Measurements from ENCODE around the gene CAMK1D. TPM values are rescaled to one million over a fixed set of nuclear protein-coding genes. Genes with fewer than 3 reads are reported as not detected.

The CAMK1D gene
- total and polyA plus RNA-seq, 2 donors (not counting 3 experiments of a cell fraction or from before 2014, with no cell fraction given), result 0.37 to 4.2 TPM

DNA sequence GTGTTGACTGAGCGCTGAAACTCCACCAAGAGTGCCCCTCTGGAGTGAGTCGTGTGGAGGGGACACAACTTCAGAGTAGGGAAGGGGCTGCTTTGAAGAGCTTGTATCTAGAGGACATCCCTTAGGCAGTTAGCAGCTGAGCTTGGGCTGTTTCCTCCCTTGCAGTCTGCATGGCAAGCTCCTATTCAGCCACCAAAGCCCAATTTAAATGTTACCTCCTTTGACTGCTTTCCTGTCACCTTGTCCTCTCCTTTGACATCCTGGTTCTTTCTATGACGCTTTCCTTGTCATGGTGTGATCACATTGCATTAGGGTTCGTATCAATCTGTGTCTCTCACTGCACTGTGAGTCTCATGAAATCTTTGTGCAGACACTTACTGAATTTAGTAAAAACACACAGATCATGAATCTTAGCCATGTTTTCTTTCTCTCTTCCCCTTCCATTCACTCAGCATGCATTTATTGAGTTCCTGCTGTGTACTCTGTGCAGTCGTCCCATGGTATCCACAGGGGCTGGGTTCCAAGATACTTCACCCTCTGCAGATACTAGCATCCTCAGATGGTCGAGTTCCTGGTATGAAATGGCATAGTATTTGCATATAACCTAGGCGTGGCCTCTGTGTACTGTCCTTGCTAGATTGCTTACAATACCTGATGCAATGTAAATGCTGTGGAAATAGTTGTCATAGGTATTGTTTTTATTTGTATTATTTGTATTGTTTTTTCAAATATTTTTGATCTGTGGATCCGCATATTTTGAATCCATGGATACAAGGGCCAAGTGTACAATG, 423.6 kb downstream of the CAMK1D start:
- FAIRE-seq, result no peak
- CTCF ChIA-PET, result interaction anchor here (1.0 to 1.4 kb wide), 2 partner anchors 10 to 129 kb away, joined by 4 read pairs; no protein-coding TSS in a partner anchor

DNA sequence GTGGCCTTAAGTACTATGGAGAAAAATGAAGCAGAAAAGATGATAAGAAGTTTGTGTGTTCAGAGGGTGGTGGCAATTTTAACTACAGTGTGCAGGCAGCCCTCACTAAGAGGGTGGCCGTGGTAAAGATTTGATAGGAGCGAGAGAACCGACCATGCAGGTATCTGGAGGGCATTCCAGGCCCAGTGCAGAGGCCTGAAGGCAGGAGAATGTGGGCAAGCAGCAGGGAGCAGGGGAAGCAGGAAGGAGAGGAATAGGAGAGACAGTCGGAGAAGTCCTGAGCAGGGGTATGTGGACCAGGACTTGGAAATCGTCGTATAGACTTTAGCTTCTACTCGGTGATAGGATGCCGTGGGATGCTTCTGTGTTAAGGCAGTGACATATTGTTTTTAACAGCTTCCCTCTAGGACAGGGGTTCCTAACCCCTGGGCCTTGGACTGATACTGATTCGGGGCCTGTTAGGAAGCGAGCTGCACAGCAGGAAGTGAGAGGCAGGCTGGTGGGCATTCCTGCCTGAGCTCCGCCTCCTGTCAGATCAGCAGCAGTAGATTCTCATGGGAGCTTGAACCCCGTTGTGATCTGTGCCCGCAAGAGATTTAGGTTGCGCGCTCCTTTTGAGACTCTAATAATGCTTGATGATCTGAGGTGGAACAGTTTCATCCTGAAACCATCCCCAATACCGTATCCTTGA, 425.0 kb downstream of the CAMK1D start:
- Histone ChIP-seq H3K4me1 (ENCODE audit: control insufficient read depth, extremely low read depth, insufficient read depth, low read length) (no peaks in the 10 kb centered on the region), H3K79me2 (ENCODE audit: control insufficient read depth, insufficient read depth, low read length) (no peaks in the 10 kb centered on the region), H3K4me2 (ENCODE audit: insufficient read depth, low read length) (no peak overlapping the region), H3K4me3 (replicated peaks in 1 of 3; ENCODE audit: insufficient read depth in 1 of 3, low read depth in 1 of 3, low read length in 3 of 3) (no peak overlapping the region), H3K27ac (ENCODE audit: insufficient read depth, low read depth, low read length) (no peak overlapping the region), H3K36me3 (ENCODE audit: control insufficient read depth in 2 of 2, extremely low read depth in 1 of 2, insufficient read depth in 2 of 2, low read length in 2 of 2) (no peaks in the 10 kb centered on the region), H3K9ac (replicated peaks; ENCODE audit: extremely low read depth, insufficient read depth, low read length) (no peak overlapping the region), H3K9me3 (replicated peaks; ENCODE audit: control insufficient read depth, insufficient read depth, low read length) (no peaks in the 10 kb centered on the region), H2AFZ (ENCODE audit: low read depth, low read length) (no peak overlapping the region), H3K27me3 (ENCODE audit: control insufficient read depth in 2 of 2, insufficient read depth in 2 of 2, low read length in 2 of 2) (no peaks in the 10 kb centered on the region), H4K20me1 (replicated peaks; ENCODE audit: control insufficient read depth, extremely low read depth, insufficient read depth, low read length) (no peaks in the 10 kb centered on the region), H3K9me1 (replicated peaks; ENCODE audit: control insufficient read depth, extremely low read depth, insufficient read depth, low read length) (no peaks in the 10 kb centered on the region)
- no peak for DNase-seq (ENCODE audit: low read depth, low spot score)
- no peak for FAIRE-seq
- dilution Hi-C loops (cut with MboI; ENCODE audit: extremely low pct_ligation_motif_present, low sequenced_read_pairs) (no loop called here), intact Hi-C loops (cut with micrococcal nuclease) (no loop called here)
- BruUV-seq (replicated peaks), result no TSS peak
- TF ChIP-seq JUN (IDR thresholded peaks at IDR 0.05; ENCODE audit: borderline replicate concordance, insufficient read depth, insufficient read length, low read depth) (no peak), POLR2A (IDR thresholded peaks at IDR 0.05; ENCODE audit: low read depth, low read length) (no peak), FOS (IDR thresholded peaks at IDR 0.05; ENCODE audit: borderline replicate concordance, insufficient read depth, low read length) (no peak), POLR2AphosphoS5 (IDR thresholded peaks at IDR 0.05; ENCODE audit: insufficient read depth, low read depth, low read length) (no peak), GATA2 (IDR thresholded peaks at IDR 0.05; ENCODE audit: insufficient read depth, insufficient read length, low read depth, low read length) (no peak), MYC (IDR thresholded peaks at IDR 0.05; ENCODE audit: low read depth, low read length) (no peak), EZH2 (IDR thresholded peaks at IDR 0.05; ENCODE audit: borderline replicate concordance, low read depth, low read length, severe bottlenecking) (no peak)
- TF ChIP-seq, protein P1, sequence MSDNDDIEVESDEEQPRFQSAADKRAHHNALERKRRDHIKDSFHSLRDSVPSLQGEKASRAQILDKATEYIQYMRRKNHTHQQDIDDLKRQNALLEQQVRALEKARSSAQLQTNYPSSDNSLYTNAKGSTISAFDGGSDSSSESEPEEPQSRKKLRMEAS (IDR thresholded peaks at IDR 0.05; ENCODE audit: insufficient read depth, insufficient read length), result no peak
- POLR2A ChIA-PET, result no interaction called here
- CTCF ChIA-PET, result interaction anchor here (1.5 kb wide), 1 partner anchor 128 kb away, joined by 8 read pairs; no protein-coding TSS in a partner anchor

More for the DNA sequence above, 423.6 kb downstream of the CAMK1D start:
- H3K36me3 ChIP-seq (ENCODE audit: control insufficient read depth in 2 of 2, extremely low read depth in 1 of 2, insufficient read depth in 2 of 2, low read length in 2 of 2), result no peaks in the 10 kb centered on the region
- no peaks in the 10 kb centered on the region for H3K9me3 ChIP-seq (replicated peaks; ENCODE audit: control insufficient read depth, insufficient read depth, low read length)
- no peak overlapping the region for H3K9ac ChIP-seq (replicated peaks; ENCODE audit: extremely low read depth, insufficient read depth, low read length)
- TF ChIP-seq JUN (IDR thresholded peaks at IDR 0.05; ENCODE audit: borderline replicate concordance, insufficient read depth, insufficient read length, low read depth) (no peak), GATA2 (IDR thresholded peaks at IDR 0.05; ENCODE audit: insufficient read depth, insufficient read length, low read depth, low read length) (no peak), POLR2AphosphoS5 (IDR thresholded peaks at IDR 0.05; ENCODE audit: insufficient read depth, low read depth, low read length) (no peak), MYC (IDR thresholded peaks at IDR 0.05; ENCODE audit: low read depth, low read length) (no peak), FOS (IDR thresholded peaks at IDR 0.05; ENCODE audit: borderline replicate concordance, insufficient read depth, low read length) (no peak), POLR2A (IDR thresholded peaks at IDR 0.05; ENCODE audit: low read depth, low read length) (no peak)
- H3K79me2 ChIP-seq (ENCODE audit: control insufficient read depth, insufficient read depth, low read length), result no peaks in the 10 kb centered on the region
- H3K4me1 ChIP-seq (ENCODE audit: control insufficient read depth, extremely low read depth, insufficient read depth, low read length), result no peaks in the 10 kb centered on the region
- no peak overlapping the region for H3K4me2 ChIP-seq (ENCODE audit: insufficient read depth, low read length)
- H3K9me1 ChIP-seq (replicated peaks; ENCODE audit: control insufficient read depth, extremely low read depth, insufficient read depth, low read length), result no peaks in the 10 kb centered on the region
- intact Hi-C loops (cut with micrococcal nuclease), result no loop called here
- H2AFZ ChIP-seq (ENCODE audit: low read depth, low read length), result no peak overlapping the region
- POLR2A ChIA-PET, result no interaction called here
- no peaks in the 10 kb centered on the region for H4K20me1 ChIP-seq (replicated peaks; ENCODE audit: control insufficient read depth, extremely low read depth, insufficient read depth, low read length)
- no peak for DNase-seq (ENCODE audit: low read depth, low spot score)
- no TSS peak for BruUV-seq (replicated peaks)
- dilution Hi-C loops (cut with MboI; ENCODE audit: extremely low pct_ligation_motif_present, low sequenced_read_pairs), result no loop called here
- no peaks in the 10 kb centered on the region for H3K27me3 ChIP-seq (ENCODE audit: control insufficient read depth in 2 of 2, insufficient read depth in 2 of 2, low read length in 2 of 2)
- H3K27ac ChIP-seq (ENCODE audit: insufficient read depth, low read depth, low read length), result no peak overlapping the region
- H3K4me3 ChIP-seq (replicated peaks in 1 of 3; ENCODE audit: insufficient read depth in 1 of 3, low read depth in 1 of 3, low read length in 3 of 3), result no peak overlapping the region

Data from endothelial cell of umbilical vein (primary cell).